Natural killer cell (primary cell): ENCODE data around the gene HDGFL3. TPM values are rescaled to one million over a fixed set of nuclear protein-coding genes. Genes with fewer than 3 reads are reported as not detected.
"Not testable (repeated sequence)": the region's sequence is repeated elsewhere in the genome, so short reads cannot be mapped to it uniquely, and the experiment has no call there.

Experiments used
- ATAC-seq, 3 donors: fragments of 150-1000 bp in 2 of 3; fragments of 200-7000 bp in 1 of 3; cut with Tn5 transposase; 1 replicate in 1 of 3; 2 replicates in 2 of 3; pipeline ENCODE4 v1.10.0; 2021; ENCODE audit warnings: mild to moderate bottlenecking in 2 of 3, moderate library complexity in 2 of 3
- DNase-seq, 2 donors: peaks; one replicate each; pipeline versions ENCODE4 v3.0.0 to v3.0.0-alpha.2; 2013 to 2021; ENCODE audit warnings: mixed read lengths in 1 of 2
- H3K27ac ChIP-seq: one replicate; pipeline ENCODE4 v1.5.1; 2013; ENCODE audit warnings: mild to moderate bottlenecking, low read length
- H3K27me3 ChIP-seq: one replicate; pipeline ENCODE4 v1.6.1; 2013; ENCODE audit warnings: low read length; ENCODE audit not compliant: control insufficient read depth, insufficient read depth
- H3K36me3 ChIP-seq: one replicate; pipeline ENCODE4 v1.6.1; 2013; ENCODE audit warnings: low read length; ENCODE audit not compliant: control insufficient read depth, insufficient read depth
- H3K4me1 ChIP-seq: one replicate; pipeline ENCODE4 v1.6.1; 2013; ENCODE audit warnings: low read length; ENCODE audit not compliant: control insufficient read depth, insufficient read depth
- H3K4me3 ChIP-seq: one replicate; pipeline ENCODE4 v1.5.1; 2013; ENCODE audit warnings: low read length
- H3K9me3 ChIP-seq: one replicate; pipeline ENCODE4 v1.6.1; 2013; ENCODE audit warnings: low read length; ENCODE audit not compliant: control insufficient read depth, insufficient read depth
- H3K27ac Mint-ChIP-seq, 2 donors: one replicate each; pipeline ENCODE4 v1.8.0; 2022; ENCODE audit warnings: mild to moderate bottlenecking in 2 of 2, mixed read lengths in 2 of 2, moderate library complexity in 1 of 2
- H3K27me3 Mint-ChIP-seq, 2 donors: one replicate each; pipeline ENCODE4 v1.8.0; 2022; ENCODE audit warnings: low read depth in 2 of 2, mixed read lengths in 2 of 2
- H3K36me3 Mint-ChIP-seq: one replicate; pipeline ENCODE4 v1.8.0; 2022; ENCODE audit warnings: mixed read lengths
- H3K4me1 Mint-ChIP-seq, 2 donors: one replicate each; pipeline ENCODE4 v1.8.0; 2022; ENCODE audit warnings: mixed read lengths in 2 of 2
- H3K4me3 Mint-ChIP-seq: one replicate; pipeline ENCODE4 v1.8.0; 2022; ENCODE audit warnings: mild to moderate bottlenecking, moderate library complexity, mixed read lengths
- H3K9me3 Mint-ChIP-seq, 2 donors: one replicate each; pipeline ENCODE4 v1.8.0; 2022; ENCODE audit warnings: mixed read lengths in 2 of 2
- CTCF ChIP-seq: fragments of 200-600 bp; IDR thresholded peaks from one replicate; pipeline ENCODE4 v1.8.0; 2022; ENCODE audit warnings: antibody characterized with exemption
- WGBS: methylation state at CpG from one replicate; pipeline ENCODE4 v1.1.7; 2013; ENCODE audit warnings: missing lambda C conversion rate; ENCODE audit not compliant: insufficient coverage; 5-methylcytosine and 5-hydroxymethylcytosine counted together
- intact Hi-C: fragments of 100-400 bp; cut with micrococcal nuclease; formaldehyde crosslinking; loops from one replicate; pipeline ENCODE4 v1.14.2; 2022
- total RNA-seq, 4 donors: library from RNA; stranded (reverse); fragments of 120-200 nt in 1 of 4; gene quantifications; one replicate each; pipeline versions ENCODE4 v1.2.3 to v1.2.4, GENCODE V29; 2013 to 2022

Gene HDGFL3
- total RNA-seq, 3 donors from 2014 or later (not counting 1 experiment from before 2014, with no cell fraction given) = 13.0 to 25.3 (median 21.4) TPM

- Mint-ChIP-seq H3K27me3 (peaks cover 7 to 13% of the 10 kb centered on the region in 2 donors), H3K4me1 (no peaks in the 10 kb centered on the region), H3K4me3 (no peak overlapping the region), H3K36me3 (no peaks in the 10 kb centered on the region), H3K9me3 (no peaks in the 10 kb centered on the region), H3K27ac (no peak overlapping the region)
- no peak for TF ChIP-seq CTCF
- DNase-seq (no peak), ATAC-seq (no peak)
- Histone ChIP-seq H3K4me1 (no peaks in the 10 kb centered on the region), H3K4me3 (no peak overlapping the region), H3K27ac (no peak overlapping the region), H3K36me3 (no peaks in the 10 kb centered on the region), H3K9me3 (no peaks in the 10 kb centered on the region), H3K27me3 (no peaks in the 10 kb centered on the region)
- 87% methylated on average over 7 of the region's 9 CpGs for WGBS
- intact Hi-C loops = no loop called here
These were observed 17.8 kb upstream of the HDGFL3 start for GRCh38 chr15:83225449-83225848.

GRCh38 chr15:83221781-83222180, 14.2 kb upstream of the HDGFL3 start:
- H3K36me3 ChIP-seq, H3K27me3 ChIP-seq, H3K27ac ChIP-seq, H3K4me1 ChIP-seq, H3K4me1 Mint-ChIP-seq, H3K27ac Mint-ChIP-seq, H3K4me3 ChIP-seq, DNase-seq, H3K9me3 Mint-ChIP-seq, H3K9me3 ChIP-seq, intact Hi-C loops, ATAC-seq, H3K4me3 Mint-ChIP-seq, H3K36me3 Mint-ChIP-seq: not testable (repeated sequence)
- WGBS = 91% methylated on average over 9 of the region's 9 CpGs
- H3K27me3 Mint-ChIP-seq = peaks cover 16 to 20% of the 10 kb centered on the region in 2 donors

- Mint-ChIP-seq H3K36me3 (no peaks in the 10 kb centered on the region), H3K27ac (no peak overlapping the region), H3K4me1 (no peaks in the 10 kb centered on the region), H3K9me3 (no peaks in the 10 kb centered on the region), H3K27me3 (peaks cover 13 to 19% of the 10 kb centered on the region in 2 donors), H3K4me3 (no peak overlapping the region)
- ATAC-seq (no peak), DNase-seq (no peak)
- intact Hi-C loops = no loop called here
- Histone ChIP-seq H3K4me1 (no peaks in the 10 kb centered on the region), H3K27ac (no peak overlapping the region), H3K4me3 (no peak overlapping the region), H3K27me3 (no peaks in the 10 kb centered on the region), H3K9me3 (no peaks in the 10 kb centered on the region), H3K36me3 (no peaks in the 10 kb centered on the region)
- 80% methylated on average over 1 of the region's 1 CpG for WGBS
- no peak for TF ChIP-seq CTCF
These were observed 11.4 kb upstream of the HDGFL3 start for GRCh38 chr15:83219026-83219425.

- peaks cover 12 to 13% of the 10 kb centered on the region in 2 donors for H3K27me3 Mint-ChIP-seq
- no peak for ATAC-seq
- TF ChIP-seq CTCF = no peak
- H3K4me3 Mint-ChIP-seq = no peak overlapping the region
- no peaks in the 10 kb centered on the region for H3K9me3 Mint-ChIP-seq
- H3K4me1 Mint-ChIP-seq = no peaks in the 10 kb centered on the region
- Histone ChIP-seq H3K27me3 (no peaks in the 10 kb centered on the region), H3K27ac (no peak overlapping the region), H3K9me3 (no peaks in the 10 kb centered on the region), H3K4me1 (no peaks in the 10 kb centered on the region), H3K4me3 (no peak overlapping the region), H3K36me3 (no peaks in the 10 kb centered on the region)
- H3K27ac Mint-ChIP-seq = no peak overlapping the region
- WGBS = 100% methylated on average over 2 of the region's 2 CpGs
- no peak for DNase-seq
- no peaks in the 10 kb centered on the region for H3K36me3 Mint-ChIP-seq
- intact Hi-C loops = no loop called here
These were observed 7.7 kb upstream of the HDGFL3 start for GRCh38 chr15:83215306-83215705.
